Fibroblast of the aortic adventitia (primary cell): ENCODE results near the gene FLNC. TPM values are rescaled to one million over a fixed set of nuclear protein-coding genes. Genes with fewer than 3 reads are reported as not detected.

Source experiments
- DNase-seq: peaks from one replicate; pipeline ENCODE4 v3.0.0-alpha.2; 2010; ENCODE audit warnings: low read depth
- H3K4me3 ChIP-seq: 2 replicates; pipeline ENCODE4 v1.5.1; 2011; ENCODE audit warnings: low read depth, mild to moderate bottlenecking, control low read depth, low read length, moderate library complexity
- CTCF ChIP-seq: IDR thresholded peaks from 2 replicates; pipeline ENCODE4 v1.5.1; 2011; ENCODE audit warnings: mild to moderate bottlenecking, low read length, control low read depth, inconsistent platforms; ENCODE audit not compliant: insufficient read depth
- total RNA-seq: library from RNA; depleted of rRNA; stranded (reverse); fragments of >200 nt; gene quantifications from 2 replicates; pipeline ENCODE4 v1.2.3, GENCODE V29; 2012; ENCODE audit warnings: low replicate concordance

Gene FLNC
- total RNA-seq, 1 donor: 193 TPM

- TF ChIP-seq CTCF: no peak
- DNase-seq: no peak
- H3K4me3 ChIP-seq: no peak overlapping the region
Observed at GRCh38 chr7:128888039-128888755, 58.0 kb downstream of the FLNC start.

GRCh38 chr7:128888756-128889095, 58.5 kb downstream of the FLNC start:
- no peak for TF ChIP-seq CTCF
- no peak overlapping the region for H3K4me3 ChIP-seq
- no peak for DNase-seq

- no peak for TF ChIP-seq CTCF
- no peak for DNase-seq
- H3K4me3 ChIP-seq: no peak overlapping the region
Observed at GRCh38 chr7:128889121-128889520, 58.9 kb downstream of the FLNC start.

GRCh38 chr7:128890306-128891109, 60.3 kb downstream of the FLNC start:
- TF ChIP-seq CTCF: no peak
- H3K4me3 ChIP-seq: no peak overlapping the region
- no peak for DNase-seq

GRCh38 chr7:128891110-128891941, 61.1 kb downstream of the FLNC start:
- H3K4me3 ChIP-seq: no peak overlapping the region
- TF ChIP-seq CTCF: no peak
- no peak for DNase-seq

- H3K4me3 ChIP-seq: no peak overlapping the region
- no peak for DNase-seq
- no peak for TF ChIP-seq CTCF
Observed at GRCh38 chr7:128891942-128892269, 61.7 kb downstream of the FLNC start.
